H9 (cell line): Measurements from ENCODE around the gene PSAPL1. TPM values are rescaled to one million over a fixed set of nuclear protein-coding genes. Genes with fewer than 3 reads are reported as not detected.

Experiments
- DNase-seq: peaks from one replicate; pipeline ENCODE4 v3.0.0-alpha.2; 2017
- H2AFZ ChIP-seq: one replicate; pipeline ENCODE4 v1.6.1; 2013; ENCODE audit warnings: mild to moderate bottlenecking, low read length, control low read depth, moderate library complexity
- H2AK5ac ChIP-seq: 2 replicates; pipeline ENCODE4 v1.6.1; 2013; ENCODE audit warnings: low read length, control low read depth, mixed read lengths; ENCODE audit not compliant: insufficient read length
- H2BK120ac ChIP-seq: one replicate; pipeline ENCODE4 v1.6.1; 2013; ENCODE audit warnings: low read depth, mild to moderate bottlenecking, low read length, control low read depth, inconsistent platforms; ENCODE audit not compliant: poor library complexity, severe bottlenecking
- H2BK12ac ChIP-seq: 2 replicates; pipeline ENCODE4 v1.6.1; 2013; ENCODE audit warnings: low read length, control low read depth, mixed read lengths, low read depth; ENCODE audit not compliant: insufficient read length
- H2BK15ac ChIP-seq: 2 replicates; pipeline ENCODE4 v1.6.1; 2013; ENCODE audit warnings: low read depth, low read length, control low read depth
- H2BK20ac ChIP-seq: one replicate; pipeline ENCODE4 v1.6.1; 2013; ENCODE audit warnings: low read depth, mild to moderate bottlenecking, low read length, control low read depth, inconsistent platforms; ENCODE audit not compliant: poor library complexity, severe bottlenecking
- H2BK5ac ChIP-seq: 2 replicates; pipeline ENCODE4 v1.6.1; 2013; ENCODE audit warnings: low read length, control low read depth, mixed read lengths; ENCODE audit not compliant: insufficient read length
- H3K14ac ChIP-seq: 2 replicates; pipeline ENCODE4 v1.6.1; 2013; ENCODE audit warnings: low read length, control low read depth; ENCODE audit not compliant: insufficient read depth
- H3K18ac ChIP-seq: 2 replicates; pipeline ENCODE4 v1.6.1; 2013; ENCODE audit warnings: low read depth, mild to moderate bottlenecking, mixed read lengths, low read length, control low read depth; ENCODE audit not compliant: insufficient read length
- H3K23ac ChIP-seq: 2 replicates; pipeline ENCODE4 v1.6.1; 2013; ENCODE audit warnings: low read length, control low read depth, mixed read lengths, low read depth; ENCODE audit not compliant: insufficient read length
- H3K23me2 ChIP-seq: 2 replicates; pipeline ENCODE4 v1.6.1; 2013; ENCODE audit warnings: low read depth, mild to moderate bottlenecking, mixed read lengths, low read length, control low read depth; ENCODE audit not compliant: insufficient read length, poor library complexity, severe bottlenecking
- H3K27ac ChIP-seq: 2 replicates; pipeline ENCODE4 v1.5.1; 2013; ENCODE audit warnings: low read length, control low read depth, mixed read lengths, low read depth; ENCODE audit not compliant: insufficient read length
- H3K27me3 ChIP-seq: 2 replicates; pipeline ENCODE4 v1.6.1; 2013; ENCODE audit warnings: low read length, control low read depth, inconsistent platforms; ENCODE audit not compliant: insufficient read depth
- H3K4ac ChIP-seq: 2 replicates; pipeline ENCODE4 v1.6.1; 2013; ENCODE audit warnings: low read depth, mild to moderate bottlenecking, control low read depth, inconsistent platforms, low read length, moderate library complexity
- H3K4me1 ChIP-seq: 2 replicates; pipeline ENCODE4 v1.6.1; 2013; ENCODE audit warnings: low read length, control low read depth, inconsistent platforms; ENCODE audit not compliant: insufficient read depth
- H3K4me2 ChIP-seq: 2 replicates; pipeline ENCODE4 v1.6.1; 2013; ENCODE audit warnings: low read length, control low read depth, mixed read lengths; ENCODE audit not compliant: insufficient read length, insufficient read depth
- H3K56ac ChIP-seq: 2 replicates; pipeline ENCODE4 v1.6.1; 2013; ENCODE audit warnings: low read depth, mild to moderate bottlenecking, mixed read lengths, low read length, control low read depth; ENCODE audit not compliant: insufficient read length
- H3K79me1 ChIP-seq: 2 replicates; pipeline ENCODE4 v1.6.1; 2013; ENCODE audit warnings: low read depth, mild to moderate bottlenecking, moderate library complexity, low read length, control low read depth, inconsistent platforms; ENCODE audit not compliant: insufficient read depth, poor library complexity, severe bottlenecking
- H3K79me2 ChIP-seq: 2 replicates; pipeline ENCODE4 v1.6.1; 2013; ENCODE audit warnings: low read length, control low read depth, inconsistent platforms; ENCODE audit not compliant: insufficient read depth
- H3K9ac ChIP-seq: 2 replicates; pipeline ENCODE4 v1.6.1; 2013; ENCODE audit warnings: low read length, control low read depth, mixed read lengths; ENCODE audit not compliant: insufficient read length; ENCODE audit errors: extremely low read depth
- H3K9me3 ChIP-seq: one replicate; pipeline ENCODE4 v1.6.1; 2013; ENCODE audit warnings: low read depth, low read length, inconsistent platforms; ENCODE audit not compliant: control insufficient read depth
- H3T11ph ChIP-seq: one replicate; pipeline ENCODE4 v1.6.1; 2013; ENCODE audit warnings: mild to moderate bottlenecking, low read length, control low read depth, inconsistent platforms
- H4K20me1 ChIP-seq: one replicate; pipeline ENCODE4 v1.6.1; 2013; ENCODE audit not compliant: control insufficient read depth, insufficient read length, insufficient read depth
- H4K5ac ChIP-seq: 2 replicates; pipeline ENCODE4 v1.6.1; 2013; ENCODE audit warnings: low read depth, mild to moderate bottlenecking, mixed read lengths, low read length, control low read depth; ENCODE audit not compliant: insufficient read length
- H4K8ac ChIP-seq: replicated peaks from 2 replicates; pipeline ENCODE4 v1.6.1; 2013; ENCODE audit warnings: low read length, control low read depth, mixed read lengths, low read depth; ENCODE audit not compliant: insufficient read length
- H4K91ac ChIP-seq: 2 replicates; pipeline ENCODE4 v1.6.1; 2013; ENCODE audit warnings: low read depth, mild to moderate bottlenecking, moderate library complexity, mixed read lengths, low read length, control low read depth; ENCODE audit not compliant: insufficient read length
- H3K27ac Mint-ChIP-seq, 3 experiments: 2 replicates in 2 of 3; 3 replicates in 1 of 3; pipeline ENCODE4 v1.8.0; 2020 to 2021; ENCODE audit warnings: mixed read lengths in 3 of 3, mild to moderate bottlenecking in 1 of 3, moderate library complexity in 1 of 3
- H3K27me3 Mint-ChIP-seq: 2 replicates; pipeline ENCODE4 v1.8.0; 2021; ENCODE audit warnings: low read depth, mild to moderate bottlenecking, moderate library complexity, mixed read lengths
- H3K36me3 Mint-ChIP-seq, 3 experiments: 2 replicates in 2 of 3; 3 replicates in 1 of 3; pipeline ENCODE4 v1.8.0; 2020 to 2021; ENCODE audit warnings: low read depth in 3 of 3, mixed read lengths in 3 of 3; ENCODE audit not compliant: insufficient read depth in 1 of 3
- H3K4me1 Mint-ChIP-seq, 2 experiments: 2 replicates each; pipeline ENCODE4 v1.8.0; 2020; ENCODE audit warnings: mixed read lengths in 2 of 2
- H3K4me3 Mint-ChIP-seq, 2 experiments: 2 replicates in 1 of 2; 3 replicates in 1 of 2; pipeline ENCODE4 v1.8.0; 2020 to 2021; ENCODE audit warnings: mild to moderate bottlenecking in 2 of 2, mixed read lengths in 2 of 2, moderate library complexity in 1 of 2
- H3K9me3 Mint-ChIP-seq, 2 experiments: 2 replicates in 1 of 2; 3 replicates in 1 of 2; pipeline ENCODE4 v1.8.0; 2020; ENCODE audit warnings: mild to moderate bottlenecking in 2 of 2, mixed read lengths in 2 of 2, moderate library complexity in 1 of 2
- CTCF ChIP-seq: fragments of 200-600 bp; sonication (generic); conservative IDR thresholded peaks from 3 replicates; pipeline ENCODE4 v1.8.0; 2021; ENCODE audit warnings: antibody characterized with exemption, mild to moderate bottlenecking
- WGBS: extraction: QIAGEN DNeasy Blood & Tissue Kit; methylation state at CpG from one replicate; pipeline ENCODE4 v1.1.7; 2013; ENCODE audit warnings: missing lambda C conversion rate, low lambda C conversion rate, mixed read lengths; ENCODE audit not compliant: insufficient read length; ENCODE audit errors: extremely low coverage; 5-methylcytosine and 5-hydroxymethylcytosine counted together
- total RNA-seq: library from RNA; stranded (reverse); gene quantifications from 2 replicates; pipeline ENCODE4 v1.2.1, GENCODE V29; 2021

Gene PSAPL1
- total RNA-seq, 1 experiment from 2014 or later: 0.04 TPM

GRCh38 chr4:7472442-7473013, 37.8 kb upstream of the PSAPL1 start:
- Histone ChIP-seq H3K56ac (no peak overlapping the region), H2BK15ac (no peak overlapping the region), H3K4me1 (no peaks in the 10 kb centered on the region), H2AFZ (no peak overlapping the region), H3K14ac (no peak overlapping the region), H3K4me2 (no peak overlapping the region), H2BK120ac (no peak overlapping the region), H4K91ac (no peak overlapping the region), H3K9me3 (no peaks in the 10 kb centered on the region), H3K23ac (no peak overlapping the region), H3K27me3 (no peaks in the 10 kb centered on the region), H2BK20ac (no peak overlapping the region), H4K20me1 (peaks cover 2% of the 10 kb centered on the region), H2BK12ac (no peak overlapping the region), H3K79me2 (no peaks in the 10 kb centered on the region), H3K18ac (no peak overlapping the region), H3K23me2 (no peaks in the 10 kb centered on the region), H4K8ac (no peak overlapping the region), H4K5ac (no peak overlapping the region), H2BK5ac (no peak overlapping the region), H3K27ac (no peak overlapping the region), H3K4ac (no peak overlapping the region), H2AK5ac (no peak overlapping the region), H3T11ph (no peak overlapping the region), H3K79me1 (no peaks in the 10 kb centered on the region), H3K9ac (no peak overlapping the region)
- H3K27ac Mint-ChIP-seq: peak overlapping the region in 1 of 3 experiments; percentile 34; a peak in 1 of 7 replicates
- peak overlapping the region in 1 of 2 experiments; percentile 43; a peak in 2 of 5 replicates for H3K4me3 Mint-ChIP-seq
- no peak for DNase-seq
- peaks cover 13 to 16% of the 10 kb centered on the region in 2 experiments for H3K4me1 Mint-ChIP-seq
- WGBS: no CpG with 5 or more reads among the region's 19 CpGs
- peaks cover 0 to 2% of the 10 kb centered on the region in 2 experiments; a peak in 2 of 5 replicates for H3K9me3 Mint-ChIP-seq
- H3K36me3 Mint-ChIP-seq: peaks cover 0 to 2% (median 0%) of the 10 kb centered on the region in 3 experiments; a peak in 2 of 7 replicates
- no peak for TF ChIP-seq CTCF
- peaks cover 10% of the 10 kb centered on the region for H3K27me3 Mint-ChIP-seq
